Superior temporal gyrus (tissue), 1 donor: ENCODE data around the gene SASH1.
A peak's percentile ranks its signal among the peaks of the same experiment; 100 is the strongest.

ENCODE experiments used
- DNase-seq: peaks from one replicate; pipeline ENCODE4 v3.0.0-alpha.2; 2016; ENCODE audit errors: extremely low spot score

SASH1 gene

GRCh38 chr6:148342350-148343046 is at the start of gene SASH1:
Gene SASH1 (plus strand): TSS chr6:148342838. CDS start chr6:148343068, 230 bp downstream.
- DNase-seq, result peak; percentile 89

GRCh38 chr6:148293181-148293995 is 49.2 kb upstream of the SASH1 start:
- DNase-seq, result peak; percentile 64

- no peak for DNase-seq
Observed at GRCh38 chr6:148294059-148294458, 48.6 kb upstream of the SASH1 start.

GRCh38 chr6:148295261-148295887 is 47.3 kb upstream of the SASH1 start:
- DNase-seq, result peak; percentile 67

- DNase-seq, result no peak
Observed at GRCh38 chr6:148296771-148297170, 45.9 kb upstream of the SASH1 start.

- DNase-seq, result no peak
Observed at GRCh38 chr6:148298683-148299082, 44.0 kb upstream of the SASH1 start.

GRCh38 chr6:148303616-148304015 is 39.0 kb upstream of the SASH1 start:
- no peak for DNase-seq

- no peak for DNase-seq
Observed at GRCh38 chr6:148304976-148305375, 37.7 kb upstream of the SASH1 start.

- DNase-seq, result no peak
Observed at GRCh38 chr6:148306286-148306685, 36.4 kb upstream of the SASH1 start.

- DNase-seq, result no peak
Observed at GRCh38 chr6:148307405-148307804, 35.2 kb upstream of the SASH1 start.

- no peak for DNase-seq
Observed at GRCh38 chr6:148309301-148309700, 33.3 kb upstream of the SASH1 start.

GRCh38 chr6:148311966-148312669 is 30.5 kb upstream of the SASH1 start:
- DNase-seq, result no peak

GRCh38 chr6:148313488-148313887 is 29.1 kb upstream of the SASH1 start:
- no peak for DNase-seq

- peak; percentile 53 for DNase-seq
Observed at GRCh38 chr6:148316308-148316707, 26.3 kb upstream of the SASH1 start.

- no peak for DNase-seq
Observed at GRCh38 chr6:148317051-148317450, 25.6 kb upstream of the SASH1 start.

- no peak for DNase-seq
Observed at GRCh38 chr6:148317739-148318138, 24.9 kb upstream of the SASH1 start.

GRCh38 chr6:148322704-148323103 is 19.9 kb upstream of the SASH1 start:
- DNase-seq, result no peak

- DNase-seq, result no peak
Observed at GRCh38 chr6:148323344-148323743, 19.3 kb upstream of the SASH1 start.

GRCh38 chr6:148324297-148324985 is 18.2 kb upstream of the SASH1 start:
- no peak for DNase-seq

- DNase-seq, result peak; percentile 3
Observed at GRCh38 chr6:148325316-148326068, 17.1 kb upstream of the SASH1 start.
